Measurements from ENCODE around the gene FLT3LG.
A peak's percentile ranks its signal among the peaks of the same experiment; 100 is the strongest.
"Not testable (repeated sequence)": the region's sequence is repeated elsewhere in the genome, so short reads cannot be mapped to it uniquely, and the experiment has no call there.

FLT3LG gene

GRCh38 chr19:49461656-49462055 lies 12.4 kb upstream of the FLT3LG start:
- Mint-ChIP-seq H3K27me3 (no peaks in the 10 kb centered on the region), H3K36me3 (ENCODE audit: low read depth) (peaks cover 87% of the 10 kb centered on the region), H3K4me3 (no peak overlapping the region), H3K4me1 (ENCODE audit: low read depth) (peaks cover 12% of the 10 kb centered on the region), H3K27ac (no peak overlapping the region), H3K9me3 (no peaks in the 10 kb centered on the region)
- intact Hi-C loops (cut with micrococcal nuclease) = no loop called here

GRCh38 chr19:49462492-49462891 lies 11.5 kb upstream of the FLT3LG start:
- intact Hi-C loops (cut with micrococcal nuclease) = no loop called here
- Mint-ChIP-seq H3K4me3 (no peak overlapping the region), H3K27ac (no peak overlapping the region), H3K36me3 (ENCODE audit: low read depth) (peaks cover 86% of the 10 kb centered on the region), H3K4me1 (ENCODE audit: low read depth) (peaks cover 4% of the 10 kb centered on the region), H3K9me3 (no peaks in the 10 kb centered on the region), H3K27me3 (no peaks in the 10 kb centered on the region)

GRCh38 chr19:49463960-49464740 lies 9.9 kb upstream of the FLT3LG start:
- H3K27ac Mint-ChIP-seq = no peak overlapping the region
- no peak overlapping the region for H3K4me3 Mint-ChIP-seq
- peaks cover 90% of the 10 kb centered on the region for H3K36me3 Mint-ChIP-seq (ENCODE audit: low read depth)
- peaks cover 10% of the 10 kb centered on the region for H3K4me1 Mint-ChIP-seq (ENCODE audit: low read depth)
- H3K9me3 Mint-ChIP-seq = no peaks in the 10 kb centered on the region
- H3K27me3 Mint-ChIP-seq = no peaks in the 10 kb centered on the region
- intact Hi-C loops (cut with micrococcal nuclease) = no loop called here

GRCh38 chr19:49465371-49465770 lies 8.6 kb upstream of the FLT3LG start:
- H3K4me1 Mint-ChIP-seq (ENCODE audit: low read depth) = peaks cover 22% of the 10 kb centered on the region
- H3K36me3 Mint-ChIP-seq (ENCODE audit: low read depth) = peaks cover 87% of the 10 kb centered on the region
- no peaks in the 10 kb centered on the region for H3K27me3 Mint-ChIP-seq
- no peak overlapping the region for H3K27ac Mint-ChIP-seq
- no peak overlapping the region for H3K4me3 Mint-ChIP-seq
- intact Hi-C loops (cut with micrococcal nuclease) = no loop called here
- no peaks in the 10 kb centered on the region for H3K9me3 Mint-ChIP-seq

GRCh38 chr19:49468199-49468598 lies 5.8 kb upstream of the FLT3LG start:
- Mint-ChIP-seq H3K27me3 (no peaks in the 10 kb centered on the region), H3K4me3 (no peak overlapping the region)

GRCh38 chr19:49468746-49469447 lies 5.1 kb upstream of the FLT3LG start:
- H3K27ac Mint-ChIP-seq = peak overlapping the region; percentile 71
- H3K4me1 Mint-ChIP-seq (ENCODE audit: low read depth) = peaks cover 37% of the 10 kb centered on the region
- intact Hi-C loops (cut with micrococcal nuclease) = no loop called here
- no peaks in the 10 kb centered on the region for H3K9me3 Mint-ChIP-seq
- H3K4me3 Mint-ChIP-seq = no peak overlapping the region
- peaks cover 71% of the 10 kb centered on the region for H3K36me3 Mint-ChIP-seq (ENCODE audit: low read depth)
- no peaks in the 10 kb centered on the region for H3K27me3 Mint-ChIP-seq

More at GRCh38 chr19:49468199-49468598, 5.8 kb upstream of the FLT3LG start:
- H3K4me1 Mint-ChIP-seq (ENCODE audit: low read depth) = peaks cover 34% of the 10 kb centered on the region
- peaks cover 76% of the 10 kb centered on the region for H3K36me3 Mint-ChIP-seq (ENCODE audit: low read depth)
- H3K9me3 Mint-ChIP-seq = no peaks in the 10 kb centered on the region
- intact Hi-C loops (cut with micrococcal nuclease) = no loop called here
- peak overlapping the region; percentile 71 for H3K27ac Mint-ChIP-seq

- Mint-ChIP-seq H3K27me3 (peaks cover 8% of the 10 kb centered on the region), H3K27ac (peak overlapping the region; percentile 71), H3K4me1 (ENCODE audit: low read depth) (peaks cover 48% of the 10 kb centered on the region), H3K4me3 (no peak overlapping the region), H3K9me3 (no peaks in the 10 kb centered on the region), H3K36me3 (ENCODE audit: low read depth) (peaks cover 60% of the 10 kb centered on the region)
- intact Hi-C loops (cut with micrococcal nuclease) = no loop called here
Measured at GRCh38 chr19:49469828-49470614, 4.0 kb upstream of the FLT3LG start.

GRCh38 chr19:49470615-49470978 lies 3.4 kb upstream of the FLT3LG start:
- H3K27me3 Mint-ChIP-seq = peaks cover 14% of the 10 kb centered on the region
- H3K4me1 Mint-ChIP-seq (ENCODE audit: low read depth) = peaks cover 54% of the 10 kb centered on the region
- peak overlapping the region; percentile 71 for H3K27ac Mint-ChIP-seq
- H3K9me3 Mint-ChIP-seq = no peaks in the 10 kb centered on the region
- intact Hi-C loops (cut with micrococcal nuclease) = no loop called here
- H3K36me3 Mint-ChIP-seq (ENCODE audit: low read depth) = peaks cover 54% of the 10 kb centered on the region
- no peak overlapping the region for H3K4me3 Mint-ChIP-seq

GRCh38 chr19:49472936-49473335 lies 1.1 kb upstream of the FLT3LG start:
- Mint-ChIP-seq H3K9me3 (no peaks in the 10 kb centered on the region), H3K36me3 (ENCODE audit: low read depth) (peaks cover 33% of the 10 kb centered on the region), H3K27me3 (peaks cover 17% of the 10 kb centered on the region), H3K27ac (peak overlapping the region; percentile 90), H3K4me1 (ENCODE audit: low read depth) (peaks cover 63% of the 10 kb centered on the region), H3K4me3 (no peak overlapping the region)
- intact Hi-C loops (cut with micrococcal nuclease) = no loop called here

- Mint-ChIP-seq H3K27me3 (peaks cover 17% of the 10 kb centered on the region), H3K36me3 (ENCODE audit: low read depth) (peaks cover 28% of the 10 kb centered on the region), H3K4me1 (ENCODE audit: low read depth) (peaks cover 60% of the 10 kb centered on the region), H3K27ac (peak overlapping the region; percentile 90), H3K4me3 (peak overlapping the region; percentile 93)
- intact Hi-C loops (cut with micrococcal nuclease); H3K9me3 Mint-ChIP-seq: not testable (repeated sequence)
Measured at GRCh38 chr19:49473501-49473867, 531 bp upstream of the FLT3LG start.

GRCh38 chr19:49474542-49474924 lies 518 bp downstream of the FLT3LG start:
- Mint-ChIP-seq H3K4me3 (peak overlapping the region; percentile 93), H3K9me3 (no peaks in the 10 kb centered on the region), H3K36me3 (ENCODE audit: low read depth) (peaks cover 18% of the 10 kb centered on the region), H3K27me3 (peaks cover 17% of the 10 kb centered on the region), H3K27ac (peak overlapping the region; percentile 90), H3K4me1 (ENCODE audit: low read depth) (peaks cover 49% of the 10 kb centered on the region)
- intact Hi-C loops (cut with micrococcal nuclease) = loop anchor here (1.0 kb wide), 1 partner anchor 96 kb away; no protein-coding TSS in a partner anchor

- Mint-ChIP-seq H3K9me3 (no peaks in the 10 kb centered on the region), H3K27ac (peak overlapping the region; percentile 90), H3K36me3 (ENCODE audit: low read depth) (peaks cover 12% of the 10 kb centered on the region), H3K27me3 (peaks cover 17% of the 10 kb centered on the region), H3K4me3 (peak overlapping the region; percentile 93), H3K4me1 (ENCODE audit: low read depth) (peaks cover 41% of the 10 kb centered on the region)
- intact Hi-C loops (cut with micrococcal nuclease) = no loop called here
Measured at GRCh38 chr19:49475191-49475917, 1.3 kb downstream of the FLT3LG start.

GRCh38 chr19:49475995-49476880 lies 2.2 kb downstream of the FLT3LG start:
- Mint-ChIP-seq H3K36me3 (ENCODE audit: low read depth) (peaks cover 3% of the 10 kb centered on the region), H3K4me1 (ENCODE audit: low read depth) (peaks cover 43% of the 10 kb centered on the region), H3K9me3 (no peaks in the 10 kb centered on the region), H3K27ac (peak overlapping the region; percentile 38), H3K4me3 (no peak overlapping the region), H3K27me3 (peaks cover 17% of the 10 kb centered on the region)
- intact Hi-C loops (cut with micrococcal nuclease) = no loop called here
